Activated CD4-positive, alpha-beta T cell treated with anti-CD3 and anti-CD28 coated beads for 24 hours (primary cell): ENCODE results near the gene CCDC191.

Experiments used
- DNase-seq, 2 donors: peaks; one replicate each; pipeline ENCODE4 v3.0.0-alpha.2; 2020; ENCODE audit warnings: low read depth in 2 of 2

Gene CCDC191

DNA sequence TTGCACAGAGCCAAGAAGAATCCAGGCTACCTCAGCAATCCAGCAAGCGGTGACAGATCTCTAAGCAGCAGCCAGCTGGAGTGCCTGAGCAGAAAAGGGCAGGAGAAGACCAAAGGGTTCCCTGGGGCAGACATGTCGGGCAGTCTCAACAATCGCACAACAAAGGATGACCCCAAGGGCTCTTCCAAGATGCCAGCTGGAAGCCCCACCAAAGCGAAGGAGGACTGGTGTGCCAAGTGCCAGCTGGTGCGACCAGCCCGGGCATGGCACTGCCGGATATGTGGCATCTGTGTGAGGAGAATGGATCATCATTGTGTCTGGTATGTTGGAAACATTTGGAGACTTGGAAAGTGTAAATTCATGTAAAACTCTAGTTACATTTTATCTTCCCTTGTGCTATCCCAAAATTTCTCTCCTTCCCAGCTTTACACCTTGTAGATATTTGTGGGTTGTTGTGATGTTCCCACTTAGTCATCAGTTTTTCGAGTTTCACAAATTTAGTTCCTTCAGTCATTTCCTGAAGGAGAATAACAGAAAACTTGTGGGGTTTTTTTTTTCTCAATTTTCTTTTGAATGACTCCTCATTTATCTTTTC lies 102.1 kb downstream of the CCDC191 start:
- DNase-seq, result no peak

DNA sequence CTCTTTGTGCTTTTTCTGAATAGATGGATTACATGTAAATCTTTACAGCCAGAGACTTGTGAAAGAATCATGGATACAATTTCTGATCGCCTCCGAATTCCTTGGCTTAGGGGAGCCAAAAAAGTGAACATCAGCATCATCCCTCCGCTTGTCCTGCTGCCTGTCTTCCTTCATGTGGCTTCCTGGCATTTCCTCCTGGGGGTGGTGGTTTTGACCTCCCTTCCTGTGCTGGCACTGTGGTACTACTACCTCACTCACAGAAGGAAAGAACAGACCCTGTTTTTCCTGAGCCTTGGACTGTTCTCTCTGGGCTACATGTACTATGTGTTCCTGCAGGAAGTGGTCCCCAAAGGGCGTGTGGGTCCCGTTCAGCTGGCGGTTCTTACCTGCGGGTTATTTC lies 102.6 kb downstream of the CCDC191 start:
- no peak for DNase-seq

DNA sequence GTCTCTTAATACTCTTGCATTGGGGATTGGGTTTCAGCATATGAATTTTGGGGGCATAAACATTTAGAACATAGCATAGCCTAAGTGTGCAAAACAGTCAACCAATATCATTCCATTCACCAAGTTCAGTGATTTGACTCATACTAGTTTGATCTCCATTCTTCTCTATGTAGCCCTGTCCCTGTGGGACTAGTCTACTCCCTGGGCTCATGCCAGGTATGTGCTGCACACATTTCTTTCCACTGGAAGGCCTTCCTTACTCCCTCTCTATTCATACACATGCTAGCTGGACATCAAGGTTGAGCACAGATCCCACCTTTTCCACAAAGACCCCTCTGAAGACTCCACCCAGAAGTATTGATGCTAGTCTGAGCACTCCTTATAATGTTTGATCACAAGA lies 103.4 kb downstream of the CCDC191 start:
- DNase-seq, result no peak

DNA sequence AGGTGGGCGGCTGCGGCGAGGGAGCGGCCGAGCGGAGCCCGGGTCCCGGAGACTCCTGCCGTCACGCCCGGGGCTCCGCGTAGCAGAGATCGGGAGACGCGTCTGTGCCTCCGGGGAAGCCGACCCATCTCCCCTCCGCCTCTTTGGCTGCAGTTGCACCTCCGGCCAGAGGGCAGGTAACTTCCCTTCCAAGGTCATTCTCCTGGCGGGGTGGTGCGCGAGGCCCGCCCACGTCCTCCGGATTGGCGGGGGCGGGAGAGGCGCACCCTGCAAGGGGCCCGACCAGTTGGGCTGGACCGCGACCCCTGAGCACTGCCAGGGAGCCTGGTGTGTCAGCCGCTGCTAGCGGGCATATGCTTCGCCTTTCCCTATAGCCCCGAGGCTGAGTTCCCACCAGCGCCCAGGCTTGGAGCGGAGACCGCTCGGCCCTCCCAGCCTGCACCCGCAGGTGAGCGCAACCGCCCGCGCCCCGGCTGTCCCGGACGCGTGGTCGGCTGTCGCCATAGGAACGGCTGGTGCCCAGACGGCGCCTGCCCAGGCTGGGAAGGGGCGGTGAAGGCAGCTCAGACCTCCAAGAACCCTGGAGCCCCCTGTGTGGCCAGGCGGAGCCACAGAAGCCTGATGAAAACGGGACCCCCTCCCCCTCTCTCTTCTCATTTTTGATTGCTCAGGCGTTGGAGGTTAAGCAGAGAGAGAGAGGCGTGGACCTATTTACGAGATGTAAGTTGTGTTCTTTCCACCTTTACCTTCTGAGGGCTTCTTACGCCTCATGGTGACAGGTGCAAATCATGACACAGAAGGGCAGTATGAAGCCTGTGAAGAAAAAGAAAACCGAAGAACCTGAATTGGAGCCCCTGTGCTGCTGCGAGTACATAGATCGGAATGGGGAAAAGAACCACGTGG lies 108.1 kb downstream of the CCDC191 start:
- peak in 1 of 2 donors; percentile 14 for DNase-seq

DNA sequence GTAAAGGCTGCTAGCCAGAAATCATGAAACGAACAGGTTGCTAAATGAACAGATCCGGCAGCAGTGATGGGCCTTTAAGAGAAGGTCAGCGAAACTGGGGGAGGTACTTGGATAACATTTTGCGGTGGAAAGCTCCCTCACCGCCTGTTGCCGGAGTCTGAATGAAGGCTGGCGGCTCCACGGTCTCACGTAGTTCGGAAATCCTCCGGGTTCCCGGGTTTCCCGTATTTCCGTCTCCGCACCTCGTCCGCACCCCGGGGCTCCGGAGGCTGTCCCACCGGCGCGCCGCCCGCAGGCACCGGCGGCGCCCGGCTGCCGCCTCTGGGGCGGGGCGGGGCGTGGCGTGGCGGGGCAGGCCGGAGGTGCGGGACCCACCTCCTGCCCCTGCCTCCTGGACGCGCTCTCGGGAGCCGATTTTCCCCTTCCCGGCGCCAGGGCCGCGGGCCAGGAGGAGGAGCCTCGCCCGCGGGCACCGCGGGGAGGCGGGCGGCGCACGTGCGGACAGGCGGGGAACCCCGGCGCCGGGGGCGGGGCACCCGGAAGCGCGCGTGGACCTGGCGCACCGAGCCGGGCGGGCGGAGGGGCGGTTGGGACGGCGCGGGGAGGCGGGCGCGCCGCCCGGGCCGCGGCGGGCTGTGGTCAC lies 108.8 kb downstream of the CCDC191 start, which contains the start of gene ZDHHC23:
Gene ZDHHC23 (plus strand): TSS at position 642 of the 643 bp plus-strand sequence. CDS start 790 bp downstream, outside the sequence.
- peak; percentile 36 to 46 for DNase-seq

DNA sequence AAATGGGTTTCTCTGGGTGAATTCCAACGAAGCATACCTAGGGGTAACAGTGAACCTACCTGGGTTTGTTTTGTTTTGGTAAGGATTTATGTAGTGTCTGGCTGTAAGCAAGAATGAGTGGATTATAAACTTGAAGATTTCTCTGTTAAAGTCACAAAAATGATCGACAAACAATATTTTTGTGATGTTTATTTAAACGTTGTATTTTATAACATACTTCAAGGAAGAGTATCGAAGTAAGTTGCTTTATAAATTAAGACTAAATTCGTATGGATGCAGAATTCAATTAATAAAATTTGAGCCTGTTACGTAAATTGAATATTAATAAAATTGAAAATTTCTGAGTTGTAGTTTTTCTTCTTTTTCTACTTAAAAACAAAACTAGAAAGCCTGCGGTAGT lies 109.5 kb downstream of the CCDC191 start:
- no peak for DNase-seq

DNA sequence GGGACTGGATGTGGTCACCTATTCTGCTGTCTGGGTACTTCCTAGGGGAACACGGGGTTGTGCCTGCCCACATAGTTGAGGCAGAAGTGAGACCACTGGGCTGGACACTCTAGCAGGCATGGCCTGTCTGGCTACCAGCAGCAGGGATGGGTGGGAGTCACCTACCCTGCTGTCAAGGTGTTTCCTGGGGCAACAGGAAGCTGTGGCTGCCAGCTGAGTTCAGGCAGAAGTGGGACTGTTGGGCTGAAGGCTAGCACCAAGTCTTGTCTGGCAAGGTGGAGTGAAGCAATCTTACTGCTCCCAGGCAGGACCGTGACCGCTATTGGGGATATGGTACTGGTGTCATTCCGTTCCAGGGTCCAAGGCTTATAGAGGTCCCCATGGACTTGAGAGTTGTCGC lies 128.8 kb downstream of the CCDC191 start:
- DNase-seq, result no peak

DNA sequence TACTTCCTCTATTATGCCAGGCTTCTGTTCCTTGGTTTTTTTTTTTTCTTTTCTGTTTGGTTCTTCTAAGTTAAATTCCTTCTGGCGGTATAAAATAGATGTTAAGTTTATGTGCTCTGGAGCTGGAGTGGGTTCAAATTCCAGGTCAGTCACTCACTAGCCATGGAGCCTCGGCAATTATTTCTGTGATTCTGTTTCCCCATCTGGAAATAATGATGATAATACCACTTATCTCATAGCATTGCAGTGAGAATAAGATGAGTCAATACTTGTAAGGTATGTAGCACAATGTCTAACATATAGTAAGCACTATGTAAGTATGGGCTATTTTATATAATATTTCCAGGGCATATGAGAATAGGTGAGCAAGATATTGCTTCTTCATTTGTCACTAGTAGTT lies 141.7 kb downstream of the CCDC191 start:
- DNase-seq, result no peak
